HG03342 (cell line): ENCODE measurements around the gene TMTC4.
"Not testable (repeated sequence)": the region's sequence is repeated elsewhere in the genome, so short reads cannot be mapped to it uniquely, and the experiment has no call there.

Experiments
- ATAC-seq: cut with Tn5 transposase; IDR thresholded peaks from one replicate; pipeline ENCODE4 v1.9.1; 2021; ENCODE audit warnings: mild to moderate bottlenecking, moderate library complexity; ENCODE audit not compliant: unreplicated experiment

Gene TMTC4, protein sequence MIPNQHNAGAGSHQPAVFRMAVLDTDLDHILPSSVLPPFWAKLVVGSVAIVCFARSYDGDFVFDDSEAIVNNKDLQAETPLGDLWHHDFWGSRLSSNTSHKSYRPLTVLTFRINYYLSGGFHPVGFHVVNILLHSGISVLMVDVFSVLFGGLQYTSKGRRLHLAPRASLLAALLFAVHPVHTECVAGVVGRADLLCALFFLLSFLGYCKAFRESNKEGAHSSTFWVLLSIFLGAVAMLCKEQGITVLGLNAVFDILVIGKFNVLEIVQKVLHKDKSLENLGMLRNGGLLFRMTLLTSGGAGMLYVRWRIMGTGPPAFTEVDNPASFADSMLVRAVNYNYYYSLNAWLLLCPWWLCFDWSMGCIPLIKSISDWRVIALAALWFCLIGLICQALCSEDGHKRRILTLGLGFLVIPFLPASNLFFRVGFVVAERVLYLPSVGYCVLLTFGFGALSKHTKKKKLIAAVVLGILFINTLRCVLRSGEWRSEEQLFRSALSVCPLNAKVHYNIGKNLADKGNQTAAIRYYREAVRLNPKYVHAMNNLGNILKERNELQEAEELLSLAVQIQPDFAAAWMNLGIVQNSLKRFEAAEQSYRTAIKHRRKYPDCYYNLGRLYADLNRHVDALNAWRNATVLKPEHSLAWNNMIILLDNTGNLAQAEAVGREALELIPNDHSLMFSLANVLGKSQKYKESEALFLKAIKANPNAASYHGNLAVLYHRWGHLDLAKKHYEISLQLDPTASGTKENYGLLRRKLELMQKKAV

DNA sequence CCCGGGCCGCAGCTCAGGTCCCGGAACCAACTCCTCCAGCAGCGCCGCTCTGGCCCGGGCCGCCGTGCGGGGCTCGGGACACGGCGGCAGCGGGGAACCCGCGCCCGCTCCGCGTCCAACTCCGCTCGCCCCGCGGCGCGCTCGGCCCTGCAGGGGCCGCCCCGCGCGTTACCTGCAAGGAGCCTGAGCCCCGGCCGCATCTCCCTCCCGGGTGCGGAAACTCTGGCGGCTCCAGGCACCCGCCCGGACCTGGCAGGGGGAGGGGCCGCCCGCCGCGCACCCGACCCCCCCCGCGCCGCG is at the start of gene TMTC4:
TSS of gene TMTC4 (minus strand) at position 224 of the 300 bp plus-strand sequence. CDS start 4,433 bp downstream, outside the sequence.
- ATAC-seq, result peak; percentile 47

DNA sequence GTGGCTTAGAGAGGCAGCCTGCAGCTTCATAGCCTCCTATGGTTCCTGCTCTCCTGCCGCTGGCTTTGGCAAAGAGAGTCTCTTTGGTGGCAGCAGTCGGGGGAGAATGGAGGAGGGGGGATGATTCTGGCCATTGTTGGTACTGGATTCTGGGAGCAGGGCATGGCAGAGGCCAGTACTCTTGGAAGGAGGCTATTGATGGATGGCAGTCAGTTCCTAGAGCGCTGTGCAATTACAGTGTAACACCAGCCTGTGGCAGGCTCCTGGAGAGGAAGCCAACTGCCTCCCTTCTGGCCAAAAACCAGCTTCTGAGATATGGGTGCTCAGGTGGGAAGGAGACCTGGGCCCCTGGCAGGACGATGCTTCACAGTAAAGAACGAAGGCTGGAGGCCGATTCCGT is 47.9 kb upstream of the TMTC4 start:
- ATAC-seq, result no peak

DNA sequence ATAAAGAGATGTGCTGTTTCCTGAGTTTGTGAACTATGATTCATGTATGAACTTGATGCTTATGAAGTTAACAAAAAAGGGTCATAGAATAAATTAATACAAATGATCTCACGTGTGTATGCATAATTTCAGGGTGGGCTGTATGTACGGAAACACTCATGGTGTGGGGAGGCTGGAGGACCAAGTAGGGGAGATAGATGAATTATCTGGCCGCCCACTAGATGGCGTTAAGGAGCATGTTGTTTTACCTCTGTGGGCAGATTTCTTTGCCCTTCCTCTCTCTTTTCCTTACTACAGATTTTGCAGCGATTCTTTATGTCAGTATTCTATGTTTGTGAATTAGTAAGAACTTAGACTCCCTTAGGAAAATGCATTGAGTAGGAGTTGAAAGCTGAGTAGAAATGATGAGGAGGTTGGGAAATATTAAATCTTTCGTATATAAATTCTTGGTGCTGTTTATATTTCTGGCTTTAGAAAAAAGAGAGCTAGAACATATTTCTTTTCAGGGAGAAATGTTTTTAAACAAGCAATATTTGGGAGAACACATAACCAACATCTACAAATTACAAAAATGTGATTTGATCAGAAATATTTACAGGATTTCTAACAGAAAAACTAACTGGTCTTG is 47.4 kb upstream of the TMTC4 start:
- ATAC-seq, result peak; percentile 79

DNA sequence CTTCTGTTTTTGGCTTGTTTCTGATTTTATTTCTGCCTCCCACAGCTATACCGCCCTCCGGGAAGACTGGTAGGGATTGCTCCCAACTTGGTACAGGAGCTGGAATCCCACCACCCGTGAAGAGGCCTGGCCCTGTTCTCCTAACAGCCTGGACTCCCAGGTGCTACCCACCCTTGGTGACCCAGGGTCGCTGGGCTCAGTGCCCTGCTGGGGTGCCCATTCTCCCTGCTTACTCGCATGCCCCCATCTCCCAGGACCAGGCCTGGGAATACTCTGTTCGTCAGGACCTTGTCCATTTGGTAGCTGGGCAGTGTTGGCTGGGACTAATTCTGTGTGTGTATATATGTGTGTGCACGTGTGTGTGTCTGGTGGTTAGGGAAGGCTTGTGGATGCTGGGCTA is 41.0 kb upstream of the TMTC4 start:
- ATAC-seq, result no peak

DNA sequence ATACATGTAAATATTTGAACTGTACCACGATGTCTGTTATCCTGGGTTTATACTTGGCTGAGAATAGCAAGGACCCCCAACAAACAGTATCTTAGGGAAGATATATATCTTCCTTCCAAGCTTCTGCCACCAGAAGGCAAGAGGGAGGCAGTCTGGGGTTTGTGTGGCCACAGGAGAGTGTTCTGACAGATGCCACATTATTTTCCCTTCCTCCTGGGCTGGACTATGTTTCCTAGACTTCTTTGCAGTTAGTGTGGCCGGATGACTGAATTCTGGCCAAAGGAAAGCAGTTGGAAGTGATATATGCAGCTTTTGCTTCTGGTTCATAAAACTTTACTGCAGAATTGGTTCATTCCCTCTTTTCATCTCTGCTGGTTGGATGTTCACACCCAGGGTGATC is 39.9 kb upstream of the TMTC4 start:
- ATAC-seq, result no peak

DNA sequence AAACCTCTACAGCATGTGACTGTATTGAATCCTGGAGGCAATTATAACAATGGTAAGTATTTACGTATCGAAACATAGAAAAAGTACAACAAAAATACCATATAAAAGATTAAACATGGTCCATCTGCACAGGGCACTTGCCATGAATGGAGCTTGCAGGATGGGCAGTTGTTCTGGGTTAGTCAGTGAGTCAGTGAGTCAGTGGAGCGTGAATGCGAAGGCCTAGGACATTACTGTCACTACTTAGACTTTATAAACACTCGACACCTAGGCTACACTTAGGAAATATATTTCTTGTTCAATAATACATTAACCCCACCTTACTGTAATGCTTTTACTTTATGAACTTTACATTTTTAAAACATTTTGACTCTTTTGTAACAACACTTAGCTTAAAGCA is 35.6 kb upstream of the TMTC4 start:
- no peak for ATAC-seq

DNA sequence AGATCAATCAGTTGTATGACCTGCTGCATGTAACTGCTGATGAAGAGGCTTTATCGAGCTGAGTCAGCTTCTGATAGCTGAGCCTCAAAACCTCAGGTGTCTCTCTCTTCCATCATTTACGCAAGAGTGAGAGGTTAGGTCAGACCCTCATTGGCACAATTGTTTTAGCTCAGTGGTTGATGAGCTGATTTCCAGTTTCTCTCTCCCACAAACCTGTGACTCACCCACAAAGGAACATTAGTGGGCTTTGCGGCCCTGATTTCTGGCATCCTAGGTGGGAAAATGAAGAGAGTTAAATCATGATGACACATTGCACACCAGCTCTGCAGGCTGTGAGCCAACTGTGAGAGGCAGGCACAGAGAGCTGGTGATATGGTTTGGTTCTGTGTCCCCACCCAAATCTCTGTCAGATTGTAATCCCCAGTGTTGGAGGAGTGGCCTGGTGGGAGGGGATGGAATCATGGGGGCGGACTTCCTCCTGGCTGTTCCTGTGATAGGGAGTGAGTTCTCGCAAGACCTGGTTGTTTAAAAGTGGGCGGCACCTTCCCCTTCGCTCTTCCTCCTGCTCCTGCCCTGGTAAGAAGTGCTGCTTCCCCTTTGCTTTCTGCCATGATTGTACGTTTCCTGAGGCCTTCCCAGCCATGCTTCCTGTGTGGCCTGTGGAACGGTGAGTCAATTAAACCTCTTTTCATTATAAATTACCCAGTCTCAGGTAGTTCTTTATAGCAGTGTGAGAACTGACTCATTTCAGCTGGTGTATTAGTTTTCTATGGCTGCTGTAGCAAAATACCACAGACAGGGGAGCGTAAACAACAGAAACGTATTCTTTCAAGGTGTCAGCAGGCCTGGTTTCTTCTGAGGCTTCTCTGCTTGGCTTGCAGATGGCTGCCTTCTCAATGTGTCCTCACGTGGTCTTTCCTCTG is 33.5 kb upstream of the TMTC4 start:
- no peak for ATAC-seq

DNA sequence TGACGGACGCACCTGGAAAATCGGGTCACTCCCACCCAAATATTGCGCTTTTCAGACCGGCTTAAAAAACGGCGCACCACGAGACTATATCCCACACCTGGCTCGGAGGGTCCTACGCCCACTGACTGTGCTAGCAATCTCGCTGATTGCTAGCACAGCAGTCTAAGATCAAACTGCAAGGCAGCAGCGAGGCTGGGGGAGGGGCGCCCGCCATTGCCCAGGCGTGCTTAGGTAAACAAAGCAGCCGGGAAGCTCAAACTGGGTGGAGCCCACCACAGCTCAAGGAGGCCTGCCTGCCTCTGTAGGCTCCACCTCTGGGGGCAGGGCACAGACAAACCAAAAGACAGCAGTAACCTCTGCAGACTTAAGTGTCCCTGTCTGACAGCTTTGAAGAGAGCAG is 23.7 kb upstream of the TMTC4 start:
- not testable (repeated sequence) for ATAC-seq

DNA sequence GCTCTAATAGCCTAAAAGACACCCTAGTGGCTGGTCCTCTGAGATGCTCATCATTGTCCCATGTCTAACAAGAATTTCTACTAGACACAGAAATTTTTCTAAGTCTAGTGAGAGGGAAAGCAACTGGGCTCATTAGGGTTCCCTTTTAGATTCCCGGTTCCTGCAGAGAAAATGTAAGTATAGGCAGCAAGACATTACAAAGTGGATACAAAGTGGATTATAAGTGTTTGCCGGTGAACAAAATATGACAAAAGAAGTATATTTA is 20.8 kb upstream of the TMTC4 start:
- ATAC-seq, result no peak

DNA sequence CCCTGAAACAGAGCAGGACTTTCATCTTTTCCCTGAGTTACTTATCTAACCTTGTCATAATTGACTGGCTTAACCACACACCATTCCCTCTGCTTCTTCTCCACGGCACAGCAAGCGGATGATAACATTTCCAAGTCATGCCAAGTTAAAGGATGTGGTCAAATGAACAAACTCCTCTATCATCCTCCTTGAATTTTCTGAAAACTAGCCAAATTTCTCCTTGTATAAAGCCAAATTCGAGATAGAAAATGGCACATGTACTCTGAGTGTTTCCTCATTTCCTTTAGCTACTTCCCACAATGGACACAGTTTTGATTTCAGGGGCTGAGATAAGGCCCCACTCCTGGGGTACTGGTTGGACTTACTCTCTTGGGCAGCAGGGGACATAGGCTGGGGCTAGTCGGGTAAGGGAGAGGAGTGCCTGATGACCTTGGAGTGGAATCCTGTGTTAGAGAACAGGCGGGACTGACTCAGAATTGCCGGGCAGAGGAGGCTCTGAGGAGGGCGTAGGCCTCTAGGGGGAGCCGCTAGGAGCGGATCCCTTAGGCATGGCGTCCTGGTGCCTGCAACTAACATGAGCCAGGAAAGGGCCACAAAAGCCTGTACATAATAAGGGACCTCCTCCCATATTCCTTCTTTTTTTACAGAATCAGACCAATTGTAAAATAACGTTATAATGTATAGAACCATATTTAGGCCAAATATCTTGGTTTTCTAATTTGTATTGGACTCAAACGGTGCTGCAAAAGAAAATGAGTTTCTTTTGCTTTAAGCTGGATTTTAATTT is 20.3 kb upstream of the TMTC4 start:
- ATAC-seq, result no peak

DNA sequence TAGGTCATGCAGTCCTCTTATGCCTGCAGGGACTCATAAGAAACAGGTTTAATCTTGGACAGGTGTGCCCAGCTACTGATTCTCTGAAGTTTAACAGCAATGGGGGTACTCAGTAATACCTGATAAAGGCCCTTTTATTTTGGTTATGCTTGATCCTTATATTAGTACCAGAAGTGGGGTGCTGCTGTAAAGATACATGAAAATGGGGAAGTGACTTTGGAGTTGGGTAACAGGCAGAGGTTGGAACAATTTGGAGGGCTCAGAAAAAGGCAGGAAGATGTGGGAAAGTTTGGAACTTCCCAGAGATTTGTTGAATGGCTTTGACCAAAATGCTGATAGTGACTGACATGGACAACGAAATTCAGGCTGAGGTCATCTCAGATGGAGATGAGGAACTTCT is 14.6 kb upstream of the TMTC4 start:
- no peak for ATAC-seq

DNA sequence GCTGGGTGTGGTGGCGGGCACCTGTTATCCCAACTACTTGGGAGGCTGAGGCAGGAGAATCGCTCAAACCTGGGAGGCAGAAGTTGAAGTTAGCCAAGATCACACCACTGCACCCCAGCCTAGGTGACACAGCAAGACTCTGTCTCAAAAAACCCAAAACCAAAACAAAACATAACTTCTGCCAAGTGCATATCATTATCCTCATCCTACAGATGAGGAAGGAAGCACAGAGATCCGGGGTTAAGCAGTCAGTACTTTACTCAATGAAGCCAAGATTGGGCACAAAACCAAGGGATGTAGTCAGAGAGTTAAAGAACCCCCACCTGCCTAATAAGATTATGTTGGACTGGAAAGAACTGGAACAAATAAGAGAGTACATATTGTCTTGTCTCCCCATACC is 5.5 kb upstream of the TMTC4 start:
- no peak for ATAC-seq

DNA sequence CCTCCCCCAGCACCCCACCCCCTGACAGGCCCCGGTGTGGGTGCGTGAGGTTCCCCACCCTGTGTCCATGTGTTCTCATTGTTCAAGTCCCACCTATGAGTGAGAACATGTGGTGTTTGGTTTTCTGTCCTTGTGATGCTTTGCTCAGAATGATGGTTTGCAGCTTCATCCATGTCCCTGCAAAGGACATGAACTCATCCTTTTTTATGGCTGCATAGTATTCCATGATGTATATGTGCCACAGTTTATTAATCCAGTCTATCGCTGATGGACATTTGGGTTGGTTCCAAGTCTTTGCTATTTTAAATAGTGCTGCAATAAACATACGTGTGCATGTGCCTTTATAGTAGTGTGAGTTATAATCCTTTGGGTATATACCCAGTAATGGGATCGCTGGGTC is 2.5 kb upstream of the TMTC4 start:
- ATAC-seq, result not testable (repeated sequence)

DNA sequence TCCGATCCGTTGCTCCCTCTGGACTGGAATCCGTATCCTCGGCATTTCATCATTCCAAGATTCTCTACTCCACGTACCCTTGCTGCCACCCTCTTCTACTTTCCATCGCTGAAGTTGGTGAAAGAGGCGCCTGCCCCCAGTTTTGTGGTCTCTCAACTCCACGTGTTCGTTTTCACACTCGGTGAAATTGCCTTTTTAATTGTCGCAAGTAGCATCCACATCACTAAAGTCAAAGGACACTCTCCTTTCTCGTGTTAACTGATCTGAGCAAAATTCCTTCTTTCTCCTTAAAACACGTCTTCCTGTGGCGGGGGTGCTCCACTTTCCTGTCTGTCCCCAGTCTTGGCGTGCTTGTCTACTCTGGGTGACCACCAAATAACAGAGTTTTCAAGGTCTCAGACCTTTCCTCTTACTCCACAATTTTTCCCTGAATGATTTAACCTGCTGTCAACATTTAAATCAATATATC is 1.1 kb upstream of the TMTC4 start:
- ATAC-seq, result no peak

DNA sequence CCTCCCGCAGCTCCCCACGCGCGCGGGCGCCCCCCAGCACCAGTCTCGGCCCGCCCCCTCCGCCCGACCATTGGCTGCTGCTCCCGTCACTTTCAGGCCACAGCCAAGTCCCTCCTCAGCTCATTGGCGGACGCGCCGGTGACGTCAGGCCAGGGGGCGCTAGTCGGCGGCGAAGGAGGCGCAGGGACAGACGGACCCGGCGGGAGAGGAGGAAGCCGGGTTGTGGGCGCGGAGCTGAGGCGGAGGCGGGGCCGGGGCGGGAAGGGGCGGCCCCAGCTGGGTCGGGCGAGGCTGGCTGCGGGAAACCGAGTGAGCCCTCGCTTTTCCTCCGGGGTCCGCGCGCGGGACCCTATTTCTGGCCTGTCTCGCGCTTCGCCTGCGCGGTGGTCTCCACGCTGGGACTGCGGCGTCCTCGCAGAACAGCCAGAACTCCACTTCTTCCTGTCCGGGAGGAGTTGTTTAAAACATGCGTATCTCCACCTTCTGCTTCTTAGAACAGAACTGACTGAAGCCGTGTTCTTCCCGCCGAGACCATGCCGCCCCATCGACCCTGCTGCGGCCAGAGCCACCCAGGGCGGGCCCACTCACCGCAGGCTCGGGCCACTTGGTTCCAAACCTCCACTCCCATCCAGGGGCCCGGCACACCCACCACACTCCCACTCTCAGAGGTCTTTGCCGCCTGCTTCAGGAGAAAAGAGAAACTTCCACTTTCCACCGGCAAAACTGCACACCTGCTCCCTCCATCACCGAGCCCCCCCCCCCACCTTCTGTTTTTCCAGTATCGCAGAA is 471 bp upstream of the TMTC4 start:
- ATAC-seq, result peak; percentile 96

DNA sequence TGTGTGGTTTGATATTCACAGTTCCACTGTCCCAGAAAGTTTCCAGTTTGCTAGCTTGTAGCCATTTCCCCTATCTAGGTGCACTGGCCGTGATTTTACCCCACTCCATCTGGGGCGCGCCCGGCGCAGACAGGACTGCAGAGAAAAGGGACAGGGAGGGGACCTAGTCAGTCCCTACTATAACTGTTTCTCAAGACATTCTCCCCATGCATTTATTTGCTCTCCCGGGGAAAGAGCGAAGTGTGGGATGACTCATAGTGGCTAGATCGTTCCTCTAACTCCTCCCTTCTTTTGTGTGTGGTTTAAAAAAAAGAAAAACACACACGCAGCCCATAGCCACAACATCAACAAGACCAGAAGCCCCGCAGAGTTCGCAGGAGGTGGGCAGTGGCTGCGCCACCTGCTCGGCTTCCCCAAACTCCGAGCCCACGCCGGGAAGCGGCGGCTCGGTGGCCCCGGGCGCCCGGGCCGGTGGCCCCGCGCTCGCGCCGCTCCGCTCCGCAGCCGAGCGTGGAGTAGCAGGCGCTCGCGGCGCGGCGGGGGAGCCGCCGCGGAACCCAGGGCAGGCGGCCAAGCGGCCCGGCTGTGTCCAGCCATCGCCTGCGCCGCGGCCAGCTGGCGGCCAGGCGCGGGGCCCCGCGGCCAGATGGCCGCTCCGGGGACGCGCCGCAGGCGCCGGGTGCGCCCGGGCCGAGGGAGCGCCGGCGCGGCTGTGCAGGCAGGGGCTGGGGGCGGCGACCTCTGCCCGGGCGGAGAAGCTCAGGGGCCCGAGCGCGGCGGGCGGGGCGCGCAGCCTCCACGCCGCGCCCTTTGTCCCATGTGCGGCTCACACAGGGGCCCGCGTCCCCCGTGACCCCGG is 653 bp downstream of the TMTC4 start:
- peak; percentile 28 for ATAC-seq

DNA sequence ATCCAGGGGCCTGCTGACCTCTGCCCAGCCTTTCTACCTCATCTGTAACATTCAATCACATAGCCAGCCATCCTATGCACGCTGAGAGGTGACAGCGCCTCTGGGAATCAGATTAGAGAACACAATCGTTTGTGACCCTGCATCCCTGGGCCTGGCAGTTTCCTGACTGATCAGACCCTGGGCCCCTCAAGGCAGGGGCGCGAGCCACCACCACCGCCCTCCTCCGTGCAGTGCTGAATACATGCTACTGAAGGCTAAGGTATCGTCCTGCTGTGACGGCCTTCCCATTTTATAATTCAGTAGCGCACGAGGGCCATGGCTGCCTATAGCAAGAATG is 1.3 kb downstream of the TMTC4 start:
- no peak for ATAC-seq

DNA sequence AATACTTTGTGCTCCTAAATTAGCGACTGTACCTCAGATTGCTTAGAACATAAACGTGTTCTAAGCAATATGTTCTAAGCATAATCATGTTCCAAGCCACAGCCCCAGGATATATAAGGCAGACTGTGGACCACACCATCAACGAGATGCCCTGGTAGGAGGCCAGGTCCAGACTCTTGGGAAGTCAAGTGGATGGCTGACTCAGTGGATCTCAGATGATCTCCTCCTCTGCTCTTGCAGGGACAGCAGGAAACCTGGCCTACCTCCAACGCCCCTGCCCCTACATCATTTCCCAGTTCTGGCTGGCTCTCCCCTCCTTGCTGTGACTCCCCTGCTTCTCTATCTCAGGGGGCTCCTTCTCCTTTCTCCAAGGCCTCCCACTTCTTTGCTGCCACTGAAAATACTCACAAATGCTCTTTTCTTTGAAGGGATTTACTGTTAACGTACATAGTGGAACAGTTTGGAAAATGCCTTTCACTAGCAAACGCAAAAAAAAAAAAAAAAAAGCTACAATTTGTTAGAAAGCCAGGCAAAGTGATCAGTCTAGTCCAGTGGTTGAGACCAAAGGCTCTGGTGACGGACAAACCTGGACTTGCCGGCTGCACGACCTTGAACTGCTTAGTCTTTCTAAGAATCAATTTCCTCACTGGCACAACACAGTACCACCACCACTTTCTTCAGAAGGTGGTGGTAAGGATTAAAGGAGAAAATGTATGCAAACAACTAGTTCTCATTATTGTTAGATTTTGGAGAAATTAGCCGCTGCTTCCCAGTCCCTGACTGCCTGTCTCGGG is 3.0 kb downstream of the TMTC4 start:
- no peak for ATAC-seq
